Measurements from ENCODE around the gene CAMK2B.

Gene CAMK2B

DNA sequence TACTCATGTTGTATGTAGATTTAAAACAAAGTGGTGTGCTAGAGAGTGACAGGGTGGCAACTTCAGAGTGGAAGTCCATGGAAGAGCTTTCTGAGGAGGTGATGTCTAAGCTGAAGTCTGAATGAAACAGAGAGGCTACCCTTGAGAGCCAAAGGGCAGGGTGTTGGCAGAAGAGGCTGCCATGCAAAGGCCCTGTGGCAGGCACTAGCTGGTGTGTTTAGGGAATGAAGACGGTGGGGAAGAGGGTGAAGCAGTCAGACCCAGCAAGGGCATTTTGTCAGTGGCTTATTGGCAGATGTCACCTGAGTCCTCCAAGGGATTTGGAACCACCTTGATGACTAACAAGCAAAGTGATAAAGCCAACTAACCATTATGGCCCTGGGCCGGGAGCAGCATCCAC is 3.7 kb upstream of the CAMK2B start:
- TF ChIP-seq POLR2AphosphoS5 (IDR thresholded peaks at IDR 0.05; ENCODE audit: low read depth, low read length) (no peak), TAF1 (IDR thresholded peaks at IDR 0.05; ENCODE audit: borderline replicate concordance, insufficient read depth, low read length) (no peak), SIN3A (IDR thresholded peaks at IDR 0.05; ENCODE audit: borderline replicate concordance, insufficient read depth, low read length) (no peak), FOXP2 (optimal IDR thresholded peaks at IDR 0.05; ENCODE audit: borderline replicate concordance, extremely low read depth, extremely low read length, insufficient read depth) (no peak)
- TF ChIP-seq, protein P1, sequence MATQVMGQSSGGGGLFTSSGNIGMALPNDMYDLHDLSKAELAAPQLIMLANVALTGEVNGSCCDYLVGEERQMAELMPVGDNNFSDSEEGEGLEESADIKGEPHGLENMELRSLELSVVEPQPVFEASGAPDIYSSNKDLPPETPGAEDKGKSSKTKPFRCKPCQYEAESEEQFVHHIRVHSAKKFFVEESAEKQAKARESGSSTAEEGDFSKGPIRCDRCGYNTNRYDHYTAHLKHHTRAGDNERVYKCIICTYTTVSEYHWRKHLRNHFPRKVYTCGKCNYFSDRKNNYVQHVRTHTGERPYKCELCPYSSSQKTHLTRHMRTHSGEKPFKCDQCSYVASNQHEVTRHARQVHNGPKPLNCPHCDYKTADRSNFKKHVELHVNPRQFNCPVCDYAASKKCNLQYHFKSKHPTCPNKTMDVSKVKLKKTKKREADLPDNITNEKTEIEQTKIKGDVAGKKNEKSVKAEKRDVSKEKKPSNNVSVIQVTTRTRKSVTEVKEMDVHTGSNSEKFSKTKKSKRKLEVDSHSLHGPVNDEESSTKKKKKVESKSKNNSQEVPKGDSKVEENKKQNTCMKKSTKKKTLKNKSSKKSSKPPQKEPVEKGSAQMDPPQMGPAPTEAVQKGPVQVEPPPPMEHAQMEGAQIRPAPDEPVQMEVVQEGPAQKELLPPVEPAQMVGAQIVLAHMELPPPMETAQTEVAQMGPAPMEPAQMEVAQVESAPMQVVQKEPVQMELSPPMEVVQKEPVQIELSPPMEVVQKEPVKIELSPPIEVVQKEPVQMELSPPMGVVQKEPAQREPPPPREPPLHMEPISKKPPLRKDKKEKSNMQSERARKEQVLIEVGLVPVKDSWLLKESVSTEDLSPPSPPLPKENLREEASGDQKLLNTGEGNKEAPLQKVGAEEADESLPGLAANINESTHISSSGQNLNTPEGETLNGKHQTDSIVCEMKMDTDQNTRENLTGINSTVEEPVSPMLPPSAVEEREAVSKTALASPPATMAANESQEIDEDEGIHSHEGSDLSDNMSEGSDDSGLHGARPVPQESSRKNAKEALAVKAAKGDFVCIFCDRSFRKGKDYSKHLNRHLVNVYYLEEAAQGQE (IDR thresholded peaks at IDR 0.05; ENCODE audit: insufficient read depth in 1 of 2, low read depth in 2 of 2, low read length in 2 of 2) = no peak

DNA sequence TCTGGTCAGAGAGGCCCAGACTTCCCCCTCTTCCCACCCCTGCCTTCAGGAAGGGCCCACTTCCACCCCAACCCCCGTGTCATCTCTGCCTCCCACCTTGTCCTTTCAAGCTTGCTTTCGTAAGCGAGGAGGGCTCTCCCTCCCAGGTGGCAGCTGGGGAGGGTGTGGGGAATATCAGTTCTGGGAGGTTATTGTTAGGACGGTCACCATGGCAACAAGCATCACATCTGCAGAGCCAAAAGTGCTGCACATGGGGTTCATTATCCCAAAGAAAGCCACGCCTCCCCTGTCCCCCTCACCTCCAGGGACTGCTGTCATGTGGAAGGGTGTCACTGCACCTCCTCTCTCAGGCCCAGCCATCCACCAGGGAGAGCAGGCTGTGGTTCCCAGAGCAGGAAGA is 2.6 kb upstream of the CAMK2B start:
- TF ChIP-seq TAF1 (IDR thresholded peaks at IDR 0.05; ENCODE audit: borderline replicate concordance, insufficient read depth, low read length) (no peak), FOXP2 (optimal IDR thresholded peaks at IDR 0.05; ENCODE audit: borderline replicate concordance, extremely low read depth, extremely low read length, insufficient read depth) (no peak), SIN3A (IDR thresholded peaks at IDR 0.05; ENCODE audit: borderline replicate concordance, insufficient read depth, low read length) (no peak), POLR2AphosphoS5 (IDR thresholded peaks at IDR 0.05; ENCODE audit: low read depth, low read length) (no peak)
- TF ChIP-seq, protein P1 (IDR thresholded peaks at IDR 0.05; ENCODE audit: insufficient read depth in 1 of 2, low read depth in 2 of 2, low read length in 2 of 2) = no peak

DNA sequence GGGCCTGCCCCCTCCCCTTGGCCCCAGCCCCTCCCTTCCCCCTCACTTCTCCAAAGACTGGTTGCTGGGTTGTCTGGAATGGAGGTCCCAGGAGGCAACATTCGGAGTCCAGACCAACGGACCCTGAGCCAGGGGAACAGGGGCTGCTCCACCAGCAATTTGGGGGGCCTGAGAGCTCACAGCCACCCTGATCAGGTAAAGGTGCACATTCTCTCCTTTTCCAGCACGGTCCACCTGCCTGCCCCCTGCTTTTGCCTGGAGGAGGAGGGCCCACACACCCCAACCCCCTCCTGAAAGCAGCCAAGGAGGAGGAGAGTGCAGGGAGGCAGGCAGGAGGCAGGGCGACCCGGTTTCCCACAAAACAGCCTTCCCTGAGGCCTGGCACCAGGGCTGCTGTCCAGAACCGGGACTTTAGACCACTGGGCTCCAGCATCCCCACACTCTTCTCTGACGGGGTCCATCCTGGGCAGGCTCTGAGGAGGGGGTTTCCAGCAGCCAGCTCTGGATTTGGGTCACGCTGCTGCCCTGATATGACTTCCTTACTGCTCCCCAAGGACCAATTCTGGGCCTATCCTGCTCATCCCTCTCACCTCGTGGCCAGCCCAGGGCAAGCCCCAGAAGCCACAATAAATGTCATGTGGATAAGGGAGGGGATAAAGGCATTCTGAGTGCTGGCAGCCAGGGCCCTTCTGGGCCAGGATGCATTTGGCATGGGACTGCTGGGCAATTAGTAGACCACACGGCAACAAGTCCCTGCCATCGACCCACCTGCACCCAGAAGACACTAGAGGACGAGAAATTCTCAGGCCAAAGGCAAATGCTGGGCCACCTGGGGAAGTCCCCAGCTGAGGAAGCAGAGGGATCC is 1.1 kb upstream of the CAMK2B start:
- TF ChIP-seq, protein P1 (IDR thresholded peaks at IDR 0.05; ENCODE audit: insufficient read depth in 1 of 2, low read depth in 2 of 2, low read length in 2 of 2) = no peak
- TF ChIP-seq TAF1 (IDR thresholded peaks at IDR 0.05; ENCODE audit: borderline replicate concordance, insufficient read depth, low read length) (no peak), POLR2AphosphoS5 (IDR thresholded peaks at IDR 0.05; ENCODE audit: low read depth, low read length) (no peak), SIN3A (IDR thresholded peaks at IDR 0.05; ENCODE audit: borderline replicate concordance, insufficient read depth, low read length) (no peak), FOXP2 (optimal IDR thresholded peaks at IDR 0.05; ENCODE audit: borderline replicate concordance, extremely low read depth, extremely low read length, insufficient read depth) (no peak)

DNA sequence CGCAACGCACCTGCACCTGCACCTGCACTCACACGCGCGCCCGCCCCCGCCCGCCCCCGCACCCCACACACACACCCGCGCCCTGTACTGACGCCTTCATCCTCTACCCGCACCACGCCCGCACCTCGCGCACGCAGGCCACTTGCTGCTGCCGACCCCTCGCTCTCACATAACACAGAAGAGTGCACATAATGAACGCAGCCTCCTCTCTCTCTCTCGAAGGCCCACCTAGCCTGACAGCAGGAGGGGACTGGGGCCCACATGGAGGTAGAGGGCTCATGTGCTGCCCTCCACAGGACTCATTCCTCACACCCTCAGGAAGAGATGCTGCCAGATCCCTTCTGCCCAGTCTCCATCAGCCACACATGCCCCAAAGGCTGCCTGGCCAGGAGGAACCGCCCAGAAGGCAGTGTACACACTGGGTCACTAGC is 432 bp upstream of the CAMK2B start:
- TF ChIP-seq FOXP2 (optimal IDR thresholded peaks at IDR 0.05; ENCODE audit: borderline replicate concordance, extremely low read depth, extremely low read length, insufficient read depth) (no peak), POLR2AphosphoS5 (IDR thresholded peaks at IDR 0.05; ENCODE audit: low read depth, low read length) (no peak), TAF1 (IDR thresholded peaks at IDR 0.05; ENCODE audit: borderline replicate concordance, insufficient read depth, low read length) (no peak), SIN3A (IDR thresholded peaks at IDR 0.05; ENCODE audit: borderline replicate concordance, insufficient read depth, low read length) (no peak)
- TF ChIP-seq, protein P1 (IDR thresholded peaks at IDR 0.05; ENCODE audit: insufficient read depth in 1 of 2, low read depth in 2 of 2, low read length in 2 of 2) = no peak

Measured in PFSK-1 (cell line).